ENCODE data around the gene EXOC7.
"Not testable (repeated sequence)": the region's sequence is repeated elsewhere in the genome, so short reads cannot be mapped to it uniquely, and the experiment has no call there.

Gene EXOC7

DNA sequence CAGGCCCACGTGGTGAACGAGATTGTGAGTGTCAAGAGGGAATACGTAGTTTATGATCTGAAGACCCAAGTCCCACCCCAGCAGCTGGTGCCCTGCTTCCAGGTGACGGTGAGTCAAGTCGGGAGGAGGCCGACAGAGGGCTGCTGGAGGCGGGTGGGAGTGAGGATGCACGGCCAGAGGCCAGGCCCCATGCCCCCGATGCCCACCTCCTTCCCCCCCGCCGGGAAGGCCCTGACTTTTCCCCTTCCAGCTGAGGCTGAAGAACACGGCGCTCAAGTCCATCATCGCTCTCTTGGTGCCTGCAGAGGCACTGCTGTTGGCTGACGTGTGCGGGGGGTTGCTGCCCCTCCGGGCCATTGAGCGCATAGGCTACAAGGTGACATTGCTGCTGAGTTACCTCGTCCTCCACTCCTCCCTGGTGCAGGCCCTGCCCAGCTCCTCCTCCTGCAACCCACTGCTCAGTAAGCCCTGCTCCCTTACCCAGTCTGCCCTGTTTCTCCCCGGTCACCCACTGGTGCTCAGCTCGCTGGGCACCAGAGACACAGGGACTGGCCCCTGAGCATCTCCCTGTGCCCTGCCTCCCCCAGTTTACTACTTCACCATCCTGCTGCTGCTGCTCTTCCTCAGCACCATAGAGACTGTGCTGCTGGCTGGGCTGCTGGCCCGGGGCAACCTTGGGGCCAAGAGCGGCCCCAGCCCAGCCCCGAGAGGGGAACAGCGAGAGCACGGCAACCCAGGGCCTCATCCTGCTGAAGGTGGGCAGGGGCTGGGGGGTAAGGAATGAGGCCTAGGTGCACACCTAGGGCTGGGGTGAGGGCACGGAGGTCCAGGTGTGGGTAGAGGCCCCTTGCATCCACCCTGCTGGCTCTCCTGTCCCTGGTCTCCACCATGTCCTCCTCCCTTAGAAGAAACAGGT is 22.0 kb downstream of the EXOC7 start:
- in situ Hi-C loops (cut with MboI; ENCODE audit: low sequenced_read_pairs), result no loop called here

DNA sequence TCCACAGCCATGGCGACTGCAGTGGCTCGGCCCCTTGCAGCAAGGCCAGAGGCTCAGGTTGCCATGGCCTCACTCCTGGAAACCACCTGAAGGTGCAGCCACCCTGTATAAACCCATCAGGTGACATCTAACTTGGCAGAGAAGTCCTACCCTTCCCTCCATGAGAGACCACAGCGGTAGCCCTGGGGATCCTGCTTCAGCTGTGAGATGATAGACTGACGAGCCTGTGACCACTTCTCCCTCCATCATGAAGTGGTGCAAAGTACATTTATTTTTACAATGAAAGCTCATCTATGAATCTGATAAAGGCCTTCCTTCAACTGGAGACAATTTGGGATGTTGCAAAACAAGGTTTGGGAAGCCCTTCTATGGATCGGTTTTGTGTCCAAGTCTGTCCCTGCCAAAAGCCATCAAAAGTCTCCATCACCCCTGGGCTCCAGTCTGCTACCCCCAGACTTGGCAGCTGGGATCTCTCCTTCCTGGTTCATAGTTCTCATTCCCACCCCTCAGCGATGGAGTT is 22.8 kb downstream of the EXOC7 start:
- Histone ChIP-seq H3K36me3 (replicated peaks) (peaks cover 32% of the 10 kb centered on the region), H3K4me3 (no peak overlapping the region), H3K27me3 (ENCODE audit: low read depth) (peaks cover 20% of the 10 kb centered on the region), H3K9me3 (no peaks in the 10 kb centered on the region), H3K4me1 (no peaks in the 10 kb centered on the region)
- no peak for DNase-seq (ENCODE audit: low spot score in 2 of 2)
- in situ Hi-C loops (cut with MboI; ENCODE audit: low sequenced_read_pairs), result no loop called here

More for the DNA sequence above, 22.0 kb downstream of the EXOC7 start:
- Histone ChIP-seq H3K4me3 (no peak overlapping the region), H3K36me3 (replicated peaks) (peaks cover 35% of the 10 kb centered on the region), H3K9me3 (no peaks in the 10 kb centered on the region), H3K4me1 (no peaks in the 10 kb centered on the region), H3K27me3 (ENCODE audit: low read depth) (peaks cover 20% of the 10 kb centered on the region)
- no peak for DNase-seq (ENCODE audit: low spot score in 2 of 2)

DNA sequence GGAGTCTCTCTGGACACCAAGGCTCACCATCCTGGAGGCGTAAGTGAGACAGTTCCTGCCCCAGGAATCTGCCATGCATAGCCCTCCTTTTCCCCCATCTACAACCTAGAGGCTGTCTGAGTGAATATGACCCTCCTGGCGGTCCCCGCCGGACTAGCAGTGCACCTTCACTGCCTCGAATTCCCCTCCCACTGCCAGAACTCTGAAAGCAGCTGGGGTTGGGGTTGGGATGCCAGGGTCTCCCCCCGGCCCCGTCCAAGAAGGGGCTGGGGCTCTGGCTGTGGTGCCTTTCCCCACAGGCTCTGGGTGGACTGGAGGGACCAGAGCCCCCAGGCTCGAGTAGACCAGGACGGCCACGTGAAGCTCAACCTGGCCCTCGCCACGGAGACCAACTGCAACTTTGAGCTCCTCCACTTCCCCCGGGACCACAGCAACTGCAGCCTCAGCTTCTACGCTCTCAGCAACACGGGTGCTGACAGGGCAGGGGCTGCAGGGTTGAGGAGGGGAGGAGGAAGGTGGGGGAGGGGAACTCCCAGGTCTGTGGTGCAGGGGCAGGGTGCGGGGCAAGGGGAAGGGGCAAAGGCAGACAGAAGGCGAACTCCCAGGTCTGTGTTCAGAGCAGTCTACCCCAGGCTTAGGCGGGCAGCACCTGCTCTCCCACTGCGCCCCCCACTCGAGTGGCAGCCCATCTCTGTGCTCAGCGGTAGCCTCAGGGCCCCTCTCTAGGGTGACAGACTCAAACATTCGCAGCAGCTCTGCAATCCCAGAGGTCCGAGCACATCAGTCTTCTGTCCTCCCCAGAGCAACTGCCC is 23.4 kb downstream of the EXOC7 start:
- Histone ChIP-seq H3K27me3 (ENCODE audit: low read depth) (peaks cover 20% of the 10 kb centered on the region), H3K4me1 (no peaks in the 10 kb centered on the region)

DNA sequence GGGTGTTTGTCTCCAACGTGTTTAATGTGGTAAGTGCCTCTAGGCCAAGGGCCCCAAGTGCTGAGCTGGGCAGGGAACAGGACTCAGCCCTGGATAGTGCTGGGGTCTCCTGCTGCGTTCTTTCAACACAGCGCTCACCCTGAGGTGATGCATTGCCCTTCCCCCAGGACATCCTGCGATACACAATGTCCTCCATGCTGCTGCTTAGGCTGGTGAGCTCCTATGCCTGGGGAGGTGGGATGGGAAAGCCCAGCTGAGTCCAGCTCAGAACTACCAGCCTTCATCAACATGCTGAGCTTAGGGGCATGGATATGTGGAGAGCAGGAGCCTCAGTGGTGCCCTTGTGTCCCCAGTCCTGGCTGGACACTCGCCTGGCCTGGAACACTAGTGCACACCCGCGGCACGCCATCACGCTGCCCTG is 24.0 kb downstream of the EXOC7 start:
- in situ Hi-C loops (cut with MboI; ENCODE audit: low sequenced_read_pairs), result no loop called here
- no peaks in the 10 kb centered on the region for H3K4me1 ChIP-seq
- no peak for DNase-seq (ENCODE audit: low spot score in 2 of 2)
- H3K36me3 ChIP-seq (replicated peaks), result peaks cover 19% of the 10 kb centered on the region
- peaks cover 20% of the 10 kb centered on the region for H3K27me3 ChIP-seq (ENCODE audit: low read depth)
- no peak overlapping the region for H3K4me3 ChIP-seq
- H3K9me3 ChIP-seq, result no peaks in the 10 kb centered on the region

More for the DNA sequence above, 23.4 kb downstream of the EXOC7 start:
- Histone ChIP-seq H3K9me3 (no peaks in the 10 kb centered on the region), H3K4me3 (no peak overlapping the region), H3K36me3 (replicated peaks) (peaks cover 25% of the 10 kb centered on the region)
- in situ Hi-C loops (cut with MboI; ENCODE audit: low sequenced_read_pairs), result no loop called here
- DNase-seq (ENCODE audit: low spot score in 2 of 2), result no peak

DNA sequence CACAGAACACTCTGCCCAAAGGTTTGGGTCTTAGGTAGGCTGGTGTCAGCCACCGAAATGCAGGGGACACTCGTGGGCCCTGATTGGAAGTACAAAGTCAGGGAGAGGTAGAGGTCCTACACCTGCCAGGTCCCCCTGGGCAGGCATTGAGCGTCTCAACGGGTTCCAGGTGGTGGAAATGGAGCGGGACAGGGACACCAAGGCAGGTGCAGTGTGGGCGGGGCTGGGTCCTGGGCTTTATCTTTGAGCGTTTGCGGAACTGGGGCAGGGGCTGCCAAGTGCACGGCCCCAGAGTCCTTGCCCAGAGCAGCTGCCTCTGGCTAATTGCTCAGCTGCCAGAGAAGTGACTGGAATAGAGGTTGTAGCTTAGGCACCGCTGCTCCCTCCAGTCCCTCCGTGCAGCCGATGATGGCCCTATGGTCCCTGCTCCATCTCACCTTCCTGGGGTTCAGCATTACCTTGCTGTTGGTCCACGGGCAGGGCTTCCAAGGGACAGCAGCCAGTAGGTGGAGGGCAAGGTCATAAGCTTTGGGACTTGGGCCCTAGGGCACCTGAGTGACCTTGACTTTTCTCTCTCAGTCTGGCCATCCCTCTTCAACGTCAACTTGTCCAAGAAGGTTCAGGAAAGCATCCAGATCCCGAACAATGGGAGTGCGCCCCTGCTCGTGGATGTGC is 24.6 kb downstream of the EXOC7 start, which contains the start of gene ZACN:
ZACN (plus strand) TSS at position 323 of the 675 bp plus-strand sequence; CDS start at position 406, 83 bp downstream.
- Histone ChIP-seq H3K27me3 (ENCODE audit: low read depth) (peaks cover 20% of the 10 kb centered on the region), H3K9me3 (no peaks in the 10 kb centered on the region), H3K4me1 (no peaks in the 10 kb centered on the region), H3K4me3 (no peak within 1 kb of the TSS), H3K36me3 (replicated peaks) (peaks cover 15% of the 10 kb centered on the region)
- in situ Hi-C loops (cut with MboI; ENCODE audit: low sequenced_read_pairs), result no loop called here
- no peak for DNase-seq (ENCODE audit: low spot score in 2 of 2)

DNA sequence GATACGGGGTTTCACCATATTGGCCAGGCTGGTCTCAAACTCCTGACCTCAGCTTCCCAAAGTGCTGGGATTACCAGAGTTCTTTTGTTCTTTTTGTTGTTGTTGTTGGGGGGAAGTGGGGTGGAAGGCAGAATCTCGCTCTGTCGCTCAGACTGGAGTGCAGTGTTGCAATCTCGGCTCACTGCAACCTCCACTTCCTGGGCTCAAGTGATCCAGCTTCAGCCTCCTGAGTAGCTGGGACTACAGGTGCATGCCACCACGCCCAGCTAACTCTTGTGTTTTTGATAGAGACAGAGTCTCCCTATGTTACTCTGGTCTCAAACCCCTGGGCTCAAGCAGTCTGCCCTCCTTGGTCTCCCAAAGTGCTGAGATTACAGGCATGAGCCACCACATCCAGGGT is 25.2 kb downstream of the EXOC7 start:
- H3K36me3 ChIP-seq (replicated peaks), result peaks cover 11% of the 10 kb centered on the region
- DNase-seq (ENCODE audit: low spot score in 2 of 2); H3K4me3 ChIP-seq; H3K4me1 ChIP-seq; H3K9me3 ChIP-seq; in situ Hi-C loops (cut with MboI; ENCODE audit: low sequenced_read_pairs): not testable (repeated sequence)
- H3K27me3 ChIP-seq (ENCODE audit: low read depth), result peaks cover 20% of the 10 kb centered on the region

DNA sequence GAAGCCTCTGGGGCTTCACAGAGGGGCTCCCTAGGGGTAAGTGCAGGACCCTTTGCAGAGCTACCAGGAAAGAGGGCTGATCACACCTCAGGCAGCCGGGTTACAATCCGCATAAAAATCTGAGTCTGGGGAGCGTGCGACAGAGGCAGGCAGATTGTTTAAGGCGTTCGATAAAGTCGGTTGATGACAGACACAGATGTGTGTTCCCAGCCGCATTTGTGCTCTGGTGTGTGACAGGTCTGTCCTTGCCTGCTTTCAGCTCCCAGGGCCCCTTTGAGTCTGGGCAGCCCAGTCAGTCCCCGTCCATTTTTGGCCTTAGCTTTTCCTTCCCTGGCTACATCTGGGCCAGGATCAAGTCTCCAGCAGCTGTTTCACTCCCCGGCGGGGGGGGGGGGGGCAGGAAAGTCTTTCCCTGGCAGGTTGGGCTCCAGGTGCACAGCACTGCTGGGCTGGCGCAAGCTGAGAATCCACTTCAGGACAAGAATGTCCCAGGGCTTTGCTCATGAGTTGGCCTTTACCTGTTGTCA is 25.9 kb downstream of the EXOC7 start:
- Histone ChIP-seq H3K36me3 (replicated peaks) (peaks cover 4% of the 10 kb centered on the region), H3K27me3 (ENCODE audit: low read depth) (peaks cover 20% of the 10 kb centered on the region), H3K4me3 (no peak overlapping the region), H3K4me1 (no peaks in the 10 kb centered on the region), H3K9me3 (no peaks in the 10 kb centered on the region)
- in situ Hi-C loops (cut with MboI; ENCODE audit: low sequenced_read_pairs), result no loop called here
- DNase-seq (ENCODE audit: low spot score in 2 of 2), result no peak

DNA sequence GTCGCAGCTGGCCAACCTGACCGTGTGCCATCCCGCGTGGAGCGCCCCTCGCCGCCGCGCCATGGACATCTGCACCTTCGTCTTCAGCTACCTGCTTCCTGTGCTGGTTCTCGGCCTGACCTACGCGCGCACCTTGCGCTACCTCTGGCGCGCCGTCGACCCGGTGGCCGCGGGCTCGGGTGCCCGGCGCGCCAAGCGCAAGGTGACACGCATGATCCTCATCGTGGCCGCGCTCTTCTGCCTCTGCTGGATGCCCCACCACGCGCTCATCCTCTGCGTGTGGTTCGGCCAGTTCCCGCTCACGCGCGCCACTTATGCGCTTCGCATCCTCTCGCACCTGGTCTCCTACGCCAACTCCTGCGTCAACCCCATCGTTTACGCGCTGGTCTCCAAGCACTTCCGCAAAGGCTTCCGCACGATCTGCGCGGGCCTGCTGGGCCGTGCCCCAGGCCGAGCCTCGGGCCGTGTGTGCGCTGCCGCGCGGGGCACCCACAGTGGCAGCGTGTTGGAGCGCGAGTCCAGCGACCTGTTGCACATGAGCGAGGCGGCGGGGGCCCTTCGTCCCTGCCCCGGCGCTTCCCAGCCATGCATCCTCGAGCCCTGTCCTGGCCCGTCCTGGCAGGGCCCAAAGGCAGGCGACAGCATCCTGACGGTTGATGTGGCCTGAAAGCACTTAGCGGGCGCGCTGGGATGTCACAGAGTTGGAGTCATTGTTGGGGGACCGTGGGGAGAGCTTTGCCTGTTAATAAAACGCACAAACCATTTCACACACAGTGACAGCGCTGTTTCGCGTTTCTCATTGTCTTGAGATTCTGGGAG is 26.6 kb downstream of the EXOC7 start:
- Histone ChIP-seq H3K9me3 (no peaks in the 10 kb centered on the region), H3K4me3 (no peak overlapping the region), H3K36me3 (replicated peaks) (no peaks in the 10 kb centered on the region), H3K27me3 (ENCODE audit: low read depth) (peaks cover 20% of the 10 kb centered on the region), H3K4me1 (no peaks in the 10 kb centered on the region)
- in situ Hi-C loops (cut with MboI; ENCODE audit: low sequenced_read_pairs), result no loop called here
- no peak for DNase-seq (ENCODE audit: low spot score in 2 of 2)

DNA sequence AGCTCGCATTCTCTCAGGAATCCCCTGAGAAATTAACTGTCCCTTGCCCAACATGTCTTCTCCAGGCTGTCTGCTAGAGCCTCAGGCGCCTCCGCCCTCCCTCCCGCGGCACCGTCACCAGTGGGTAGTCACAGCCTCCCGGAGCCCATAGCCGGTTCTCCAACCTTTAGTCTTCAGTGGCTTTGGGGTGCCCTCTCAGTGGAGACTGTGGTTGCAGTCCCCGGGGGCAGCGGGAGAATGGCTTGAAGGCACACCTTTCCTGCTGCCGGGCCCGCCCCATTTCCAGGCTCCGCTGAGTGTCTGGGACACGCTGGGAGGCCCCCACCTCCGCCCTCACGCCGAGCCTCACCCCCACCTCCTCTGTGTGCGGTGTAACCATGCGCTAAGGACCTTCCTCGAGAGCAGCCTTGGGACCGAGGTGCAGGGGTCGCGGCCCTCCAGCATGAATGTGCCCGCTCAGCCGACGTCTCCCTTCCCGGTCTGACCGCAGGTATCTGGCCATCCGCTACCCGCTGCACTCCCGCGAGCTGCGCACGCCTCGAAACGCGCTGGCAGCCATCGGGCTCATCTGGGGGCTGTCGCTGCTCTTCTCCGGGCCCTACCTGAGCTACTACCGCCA is 27.3 kb downstream of the EXOC7 start:
- peaks cover 2% of the 10 kb centered on the region for H3K4me1 ChIP-seq

DNA sequence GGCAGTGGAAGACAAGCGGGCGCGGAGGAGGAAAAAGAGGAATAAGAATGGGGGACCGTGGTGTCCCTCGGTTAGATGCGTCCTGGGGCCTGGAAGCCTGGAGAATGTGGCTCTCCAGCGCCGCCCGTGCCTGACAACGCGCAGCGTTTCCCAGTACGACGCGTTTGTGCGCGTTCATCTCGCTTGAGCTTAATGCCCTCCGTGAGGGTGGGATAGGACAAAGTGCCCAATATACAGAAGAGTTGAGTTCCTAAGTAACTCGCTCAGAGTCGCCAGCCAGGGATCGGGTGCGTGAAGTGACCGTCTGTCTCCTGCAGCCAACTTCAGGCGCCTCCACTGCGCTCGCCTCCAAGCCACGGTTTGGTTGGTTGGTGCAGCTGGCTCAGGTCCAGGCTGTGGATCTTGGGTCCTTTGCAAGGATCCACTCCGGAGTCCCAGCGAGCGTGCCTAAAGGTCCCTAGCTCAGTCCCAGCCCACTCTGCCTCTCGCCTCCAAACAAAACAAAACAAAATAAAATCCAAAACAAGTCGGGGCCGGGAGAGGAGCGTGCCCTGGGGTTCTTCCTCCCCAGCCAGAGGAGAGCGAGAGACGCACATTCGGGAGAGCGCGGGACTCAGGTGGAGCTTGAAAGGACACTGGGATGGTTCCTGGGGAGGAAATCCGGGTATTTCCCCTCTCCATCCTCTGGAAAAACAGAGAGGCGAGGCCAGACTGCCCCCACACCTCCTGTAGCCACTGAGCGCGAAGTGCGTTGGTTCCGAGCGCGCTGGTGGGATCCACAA is 28.0 kb downstream of the EXOC7 start:
- no peak for DNase-seq (ENCODE audit: low spot score in 2 of 2)
- Histone ChIP-seq H3K4me1 (peaks cover 8% of the 10 kb centered on the region), H3K36me3 (replicated peaks) (no peaks in the 10 kb centered on the region), H3K9me3 (no peaks in the 10 kb centered on the region), H3K4me3 (no peak overlapping the region), H3K27me3 (ENCODE audit: low read depth) (peaks cover 20% of the 10 kb centered on the region)
- in situ Hi-C loops (cut with MboI; ENCODE audit: low sequenced_read_pairs), result no loop called here

More for the DNA sequence above, 27.3 kb downstream of the EXOC7 start:
- no peak for DNase-seq (ENCODE audit: low spot score in 2 of 2)
- peaks cover 20% of the 10 kb centered on the region for H3K27me3 ChIP-seq (ENCODE audit: low read depth)
- in situ Hi-C loops (cut with MboI; ENCODE audit: low sequenced_read_pairs), result no loop called here
- no peak overlapping the region for H3K4me3 ChIP-seq
- no peaks in the 10 kb centered on the region for H3K9me3 ChIP-seq
- no peaks in the 10 kb centered on the region for H3K36me3 ChIP-seq (replicated peaks)

DNA sequence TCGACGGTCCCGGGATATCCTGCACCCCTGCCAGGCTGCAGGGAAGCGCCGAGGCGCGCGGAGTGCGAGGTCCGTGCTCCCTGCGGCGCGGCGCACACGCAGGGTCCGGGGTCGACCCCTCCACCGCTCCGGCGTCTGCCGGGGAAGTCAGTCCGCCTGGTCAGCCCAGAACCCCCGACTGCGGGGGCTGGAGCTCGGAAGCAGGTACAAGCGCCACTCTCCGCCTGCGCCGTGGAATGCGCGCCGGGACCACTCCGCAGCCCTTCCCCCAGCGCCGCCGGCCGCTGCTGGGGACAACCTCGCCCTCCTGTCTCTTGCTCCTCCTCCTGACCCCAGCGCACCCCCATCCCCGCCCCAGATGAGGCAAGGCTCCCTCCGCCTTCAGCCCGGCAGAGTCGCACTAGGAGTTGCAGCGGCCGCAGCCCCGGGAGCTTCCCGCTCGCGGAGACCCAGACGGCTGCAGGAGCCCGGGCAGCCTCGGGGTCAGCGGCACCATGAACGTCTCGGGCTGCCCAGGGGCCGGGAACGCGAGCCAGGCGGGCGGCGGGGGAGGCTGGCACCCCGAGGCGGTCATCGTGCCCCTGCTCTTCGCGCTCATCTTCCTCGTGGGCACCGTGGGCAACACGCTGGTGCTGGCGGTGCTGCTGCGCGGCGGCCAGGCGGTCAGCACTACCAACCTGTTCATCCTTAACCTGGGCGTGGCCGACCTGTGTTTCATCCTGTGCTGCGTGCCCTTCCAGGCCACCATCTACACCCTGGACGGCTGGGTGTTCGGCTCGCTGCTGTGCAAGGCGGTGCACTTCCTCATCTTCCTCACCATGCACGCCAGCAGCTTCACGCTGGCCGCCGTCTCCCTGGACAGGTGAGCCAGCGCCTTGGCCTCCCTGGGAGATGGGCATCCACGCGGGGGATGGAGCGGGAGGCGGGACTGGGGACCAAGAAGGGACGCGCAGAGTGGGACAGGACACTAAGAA is 28.9 kb downstream of the EXOC7 start, which contains the start of gene GALR2:
GALR2 (plus strand) TSS at position 392 of the 974 bp plus-strand sequence; CDS start at position 495, 103 bp downstream.
- in situ Hi-C loops (cut with MboI; ENCODE audit: low sequenced_read_pairs), result no loop called here
- Histone ChIP-seq H3K9me3 (no peaks in the 10 kb centered on the region), H3K27me3 (ENCODE audit: low read depth) (peaks cover 13% of the 10 kb centered on the region), H3K36me3 (replicated peaks) (no peaks in the 10 kb centered on the region), H3K4me3 (no peak within 1 kb of the TSS), H3K4me1 (peaks cover 8% of the 10 kb centered on the region)
- DNase-seq (ENCODE audit: low spot score in 2 of 2), result no peak

Data from HAP-1 (cell line).